Ascending aorta (tissue), 2 donors: ENCODE results near the gene ERAP2. TPM values are rescaled to one million over a fixed set of nuclear protein-coding genes. Genes with fewer than 3 reads are reported as not detected.

ENCODE experiments used
- DNase-seq, 2 donors: peaks; one replicate each; pipeline ENCODE4 v3.0.0-alpha.2; 2019; ENCODE audit warnings: low spot score in 2 of 2
- H3K27ac ChIP-seq, 2 donors: fragments of 200-600 bp; sonication (generic); one replicate each; pipeline ENCODE4 v1.5.1; 2016 to 2017; ENCODE audit warnings: mild to moderate bottlenecking in 1 of 2
- H3K27me3 ChIP-seq: fragments of 200-600 bp; sonication (generic); one replicate; pipeline ENCODE4 v1.5.1; 2017
- H3K36me3 ChIP-seq, 2 donors: fragments of 200-600 bp; sonication (generic); one replicate each; pipeline ENCODE4 v1.5.1; 2016
- H3K4me1 ChIP-seq, 2 donors: fragments of 200-600 bp; sonication (generic); one replicate each; pipeline ENCODE4 v1.5.1; 2016 to 2017; ENCODE audit warnings: mild to moderate bottlenecking in 1 of 2
- H3K4me3 ChIP-seq, 2 donors: fragments of 200-600 bp; sonication (generic); one replicate each; pipeline ENCODE4 v1.5.1; 2016 to 2017; ENCODE audit warnings: mild to moderate bottlenecking in 1 of 2
- H3K9me3 ChIP-seq, 2 donors: fragments of 200-600 bp; sonication (generic); one replicate each; pipeline ENCODE4 v1.5.1; 2016
- intact Hi-C: fragments of 100-400 bp; cut with DNase I; formaldehyde crosslinking; loops from one replicate; pipeline ENCODE4 v1.15.1; 2023
- total RNA-seq: library from RNA; depleted of rRNA; stranded (reverse); fragments of >200 nt; gene quantifications from one replicate; pipeline ENCODE4 v1.1.0, GENCODE V29; 2016
- TF ChIP-seq, protein P1 (sequence below), 3 experiments: fragments of 200-600 bp in 2 of 3; fragments of 450-650 bp in 1 of 3; sonication (generic) in 2 of 3; IDR thresholded peaks; one replicate each; pipeline ENCODE4 v1.5.1; 2016 to 2019; ENCODE audit warnings: antibody characterized with exemption in 3 of 3, mild to moderate bottlenecking in 1 of 3, moderate library complexity in 1 of 3

Gene ERAP2
- total RNA-seq, 1 donor from 2014 or later = 20.6 TPM

DNA sequence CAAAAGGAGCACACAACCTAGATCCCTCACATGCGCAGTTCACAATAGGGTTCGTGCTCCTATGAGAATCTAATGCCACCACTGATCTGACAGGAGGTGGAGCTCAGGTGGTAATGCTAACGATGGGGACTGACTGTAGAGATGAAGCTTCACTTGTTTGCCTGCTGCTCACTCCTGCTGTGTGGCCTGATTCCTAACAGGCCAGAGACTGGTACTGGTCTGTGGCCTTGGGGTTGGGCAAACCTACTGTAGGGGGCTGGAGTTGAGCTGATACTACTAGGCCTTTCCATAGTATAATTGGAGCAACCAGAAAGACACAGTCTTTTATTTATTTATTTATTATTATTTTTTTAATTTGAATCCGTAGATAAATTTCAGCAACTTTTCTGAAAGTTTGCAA, 64.8 kb downstream of the ERAP2 start:
- TF ChIP-seq, protein P1, sequence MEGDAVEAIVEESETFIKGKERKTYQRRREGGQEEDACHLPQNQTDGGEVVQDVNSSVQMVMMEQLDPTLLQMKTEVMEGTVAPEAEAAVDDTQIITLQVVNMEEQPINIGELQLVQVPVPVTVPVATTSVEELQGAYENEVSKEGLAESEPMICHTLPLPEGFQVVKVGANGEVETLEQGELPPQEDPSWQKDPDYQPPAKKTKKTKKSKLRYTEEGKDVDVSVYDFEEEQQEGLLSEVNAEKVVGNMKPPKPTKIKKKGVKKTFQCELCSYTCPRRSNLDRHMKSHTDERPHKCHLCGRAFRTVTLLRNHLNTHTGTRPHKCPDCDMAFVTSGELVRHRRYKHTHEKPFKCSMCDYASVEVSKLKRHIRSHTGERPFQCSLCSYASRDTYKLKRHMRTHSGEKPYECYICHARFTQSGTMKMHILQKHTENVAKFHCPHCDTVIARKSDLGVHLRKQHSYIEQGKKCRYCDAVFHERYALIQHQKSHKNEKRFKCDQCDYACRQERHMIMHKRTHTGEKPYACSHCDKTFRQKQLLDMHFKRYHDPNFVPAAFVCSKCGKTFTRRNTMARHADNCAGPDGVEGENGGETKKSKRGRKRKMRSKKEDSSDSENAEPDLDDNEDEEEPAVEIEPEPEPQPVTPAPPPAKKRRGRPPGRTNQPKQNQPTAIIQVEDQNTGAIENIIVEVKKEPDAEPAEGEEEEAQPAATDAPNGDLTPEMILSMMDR (IDR thresholded peaks at IDR 0.05) = no peak
- Histone ChIP-seq H3K4me3 (no peak overlapping the region), H3K4me1 (peaks cover 4 to 6% of the 10 kb centered on the region in 2 donors), H3K27ac (no peak overlapping the region), H3K9me3 (no peaks in the 10 kb centered on the region), H3K36me3 (no peaks in the 10 kb centered on the region), H3K27me3 (no peaks in the 10 kb centered on the region)
- intact Hi-C loops = no loop called here
- DNase-seq = no peak

- DNase-seq = no peak
- Histone ChIP-seq H3K27ac (no peak overlapping the region), H3K9me3 (no peaks in the 10 kb centered on the region), H3K27me3 (no peaks in the 10 kb centered on the region), H3K4me3 (no peak overlapping the region), H3K36me3 (no peaks in the 10 kb centered on the region), H3K4me1 (peaks cover 4 to 6% of the 10 kb centered on the region in 2 donors)
- TF ChIP-seq, protein P1 (IDR thresholded peaks at IDR 0.05) = no peak
- intact Hi-C loops = no loop called here
Measured at GRCh38 chr5:96942078-96942477, 65.8 kb downstream of the ERAP2 start.

DNA sequence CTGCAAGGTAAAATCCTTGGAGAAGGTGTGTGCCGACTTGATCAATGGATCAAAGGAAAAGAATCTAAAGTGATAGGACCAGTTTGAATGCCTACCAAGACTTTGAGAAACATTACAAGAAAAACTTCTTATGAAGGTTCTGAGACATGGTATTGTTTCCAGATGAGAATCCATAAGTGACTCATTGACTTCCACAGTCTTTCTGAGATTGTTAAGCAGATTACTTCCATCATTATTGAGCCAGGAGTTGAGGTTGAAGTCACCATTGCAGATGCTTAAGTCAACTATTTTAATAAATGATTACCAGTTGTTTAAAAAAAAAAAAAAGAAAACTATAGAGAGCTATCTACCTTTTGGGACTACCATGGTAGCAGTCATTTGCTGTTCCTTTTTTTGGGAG, 66.6 kb downstream of the ERAP2 start:
- H3K4me3 ChIP-seq = no peak overlapping the region
- no peaks in the 10 kb centered on the region for H3K27me3 ChIP-seq
- H3K9me3 ChIP-seq = no peaks in the 10 kb centered on the region
- H3K27ac ChIP-seq = no peak overlapping the region
- TF ChIP-seq, protein P1 (IDR thresholded peaks at IDR 0.05) = no peak
- no peaks in the 10 kb centered on the region for H3K36me3 ChIP-seq
- DNase-seq = no peak
- intact Hi-C loops = no loop called here
- H3K4me1 ChIP-seq = peaks cover 0 to 3% of the 10 kb centered on the region in 2 donors

- DNase-seq = no peak
- intact Hi-C loops = no loop called here
- no peaks in the 10 kb centered on the region for H3K9me3 ChIP-seq
Measured at GRCh38 chr5:96943799-96944198, 67.5 kb downstream of the ERAP2 start.

GRCh38 chr5:96945144-96945897, 69.0 kb downstream of the ERAP2 start:
- Histone ChIP-seq H3K36me3 (no peaks in the 10 kb centered on the region), H3K9me3 (no peaks in the 10 kb centered on the region), H3K27ac (no peak overlapping the region), H3K4me1 (no peaks in the 10 kb centered on the region), H3K27me3 (no peaks in the 10 kb centered on the region), H3K4me3 (no peak overlapping the region)
- no peak for DNase-seq
- TF ChIP-seq, protein P1 (IDR thresholded peaks at IDR 0.05) = no peak
- intact Hi-C loops = no loop called here

More at GRCh38 chr5:96943799-96944198, 67.5 kb downstream of the ERAP2 start:
- Histone ChIP-seq H3K27ac (no peak overlapping the region), H3K4me1 (peaks cover 0 to 2% of the 10 kb centered on the region in 2 donors), H3K4me3 (no peak overlapping the region), H3K27me3 (no peaks in the 10 kb centered on the region), H3K36me3 (no peaks in the 10 kb centered on the region)
- TF ChIP-seq, protein P1 (IDR thresholded peaks at IDR 0.05) = no peak
